OCI-LY7 (cell line): ENCODE measurements around the gene MRFAP1.
"Not testable (repeated sequence)": the region's sequence is repeated elsewhere in the genome, so short reads cannot be mapped to it uniquely, and the experiment has no call there.

ENCODE experiments used
- CTCF ChIP-seq: fragments of 200-600 bp; sonication (generic); conservative IDR thresholded peaks from 2 replicates; pipeline ENCODE4 v1.5.1; 2014; ENCODE audit warnings: mild to moderate bottlenecking, antibody characterized with exemption, low read length, moderate library complexity, mixed read lengths
- EZH2phosphoT487 ChIP-seq: fragments of 200-600 bp; sonication (generic); IDR thresholded peaks from 2 replicates; pipeline ENCODE4 v1.6.1; 2018; ENCODE audit warnings: low read depth, borderline replicate concordance, mild to moderate bottlenecking, mixed run types, antibody characterized with exemption, low read length, moderate library complexity, mixed read lengths

GRCh38 chr4:6672541-6673190 lies 32.2 kb downstream of the MRFAP1 start:
- not testable (repeated sequence) for TF ChIP-seq CTCF, EZH2phosphoT487
